Activated CD8-positive, alpha-beta memory T cell treated with anti-CD3 and anti-CD28 coated beads for 4 hours (primary cell): ENCODE data around the gene ZNF3.
"Not testable (repeated sequence)": the region's sequence is repeated elsewhere in the genome, so short reads cannot be mapped to it uniquely, and the experiment has no call there.

Experiments
- DNase-seq, 2 donors: peaks; one replicate each; pipeline ENCODE4 v3.0.0-alpha.2; 2020; ENCODE audit warnings: low read depth in 2 of 2

The ZNF3 gene

DNA sequence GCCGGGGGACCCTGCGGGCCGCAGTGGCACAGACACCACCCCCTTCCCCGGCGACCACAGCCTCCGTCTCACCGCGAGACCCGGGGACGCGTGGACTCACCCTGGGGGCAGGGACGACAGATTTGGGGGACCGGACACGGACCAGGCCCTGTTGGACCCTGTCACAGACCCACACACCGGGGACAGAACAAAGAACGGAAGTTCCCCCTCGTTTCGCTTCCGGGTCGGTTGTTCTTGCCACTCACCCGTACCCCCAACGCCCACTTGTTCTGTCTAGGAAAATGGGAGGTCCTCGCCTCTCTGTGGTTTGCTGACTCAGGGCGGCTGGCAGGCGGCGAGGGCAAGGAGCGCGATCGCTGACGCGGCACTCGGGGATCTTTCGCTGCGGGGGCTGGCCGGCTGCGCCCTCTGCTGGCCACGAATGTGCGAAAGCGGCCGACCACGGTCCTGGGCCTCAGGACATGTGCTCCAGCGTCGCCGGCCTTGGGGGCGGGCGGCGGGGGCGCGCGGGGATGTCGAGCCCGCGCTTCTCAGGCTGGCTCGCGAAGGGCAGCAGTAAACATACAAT, at the start of gene ZNF3:
Gene ZNF3 (minus strand): TSS at position 189 of the 568 bp plus-strand sequence. CDS start 4,366 bp downstream, outside the sequence.
- peak; percentile 95 to 97 for DNase-seq

DNA sequence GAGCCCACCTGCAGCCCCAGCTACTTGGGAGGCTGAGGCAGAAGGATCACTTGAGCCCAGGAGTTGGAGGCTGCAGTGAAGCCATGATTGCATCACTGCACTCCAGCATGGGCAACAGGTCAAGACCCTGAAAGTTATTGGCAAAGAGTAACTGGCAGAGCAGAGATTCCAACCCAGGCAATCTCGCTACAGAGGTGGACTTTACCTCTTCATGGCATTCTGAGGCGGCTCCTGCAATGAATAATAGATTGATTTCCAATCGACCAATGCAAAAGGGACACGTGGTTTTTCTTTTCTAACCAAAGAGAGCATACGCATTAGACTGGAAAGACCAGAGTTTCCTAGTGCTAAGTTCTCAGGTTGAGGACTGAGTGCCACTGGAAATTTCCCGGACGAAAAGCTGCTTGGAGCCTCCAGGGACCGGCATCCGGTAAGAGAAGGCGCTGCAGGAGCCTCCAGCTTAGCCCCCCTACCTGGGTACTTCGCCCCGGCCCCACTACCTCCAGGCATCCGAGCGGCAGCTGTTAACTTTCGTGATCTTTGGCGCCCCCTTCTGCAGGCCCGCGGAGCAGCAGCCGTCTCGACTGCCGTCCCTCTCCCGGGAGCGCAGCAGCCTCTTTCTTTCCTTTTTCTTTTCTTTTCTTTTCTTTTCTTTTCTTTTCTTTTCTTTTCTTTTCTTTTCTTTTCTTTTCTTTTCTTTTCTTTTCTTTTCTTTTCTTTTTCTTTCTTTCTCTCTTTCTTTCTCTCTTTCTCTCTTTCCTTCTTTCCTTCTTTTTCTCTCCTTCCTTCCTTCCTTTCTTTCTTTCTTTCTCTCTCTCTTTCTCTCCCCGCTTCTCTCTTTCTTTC, 49.3 kb upstream of the ZNF3 start:
- peak; percentile 59 to 74 for DNase-seq

DNA sequence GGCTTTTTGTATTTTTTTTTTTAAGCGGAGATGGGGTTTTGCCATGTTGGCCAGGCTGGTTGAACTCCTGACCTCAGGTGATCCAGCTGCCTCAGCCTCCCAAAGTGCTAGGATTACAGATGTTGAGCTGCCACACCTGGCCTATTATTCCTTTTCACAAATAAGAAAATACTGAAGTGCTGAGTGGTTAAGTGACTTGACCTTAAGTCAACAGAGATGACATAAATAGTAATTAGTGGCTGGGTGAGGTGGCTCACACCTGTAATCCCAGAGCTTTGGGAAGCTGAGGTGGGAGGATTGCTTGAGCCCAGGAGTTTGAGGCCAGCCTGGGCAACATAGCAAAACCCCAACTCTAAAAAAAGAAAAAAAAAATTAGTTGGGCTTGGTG, 48.7 kb upstream of the ZNF3 start:
- DNase-seq, result not testable (repeated sequence)

DNA sequence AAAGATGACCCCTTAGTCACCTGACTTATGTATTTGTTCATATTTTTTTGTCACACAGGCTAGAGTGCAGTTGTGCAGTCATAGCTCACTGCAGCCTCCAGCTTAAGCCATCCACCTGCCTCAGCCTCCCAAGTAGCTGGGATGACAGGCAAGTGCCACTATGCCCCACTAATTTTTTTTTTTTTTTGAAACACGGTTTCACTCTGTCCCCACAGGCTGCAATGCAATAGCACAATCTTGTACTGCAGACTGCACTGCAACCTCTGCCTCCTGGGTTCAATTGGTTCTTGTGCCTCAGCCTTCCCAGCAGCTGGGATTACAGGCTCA, 47.1 kb upstream of the ZNF3 start:
- no peak for DNase-seq

GRCh38 chr7:100127866-100128636, 46.5 kb upstream of the ZNF3 start:
- no peak for DNase-seq

- DNase-seq, result peak; percentile 80 to 81
These were observed 45.7 kb upstream of the ZNF3 start, which contains the start of gene MBLAC1 for GRCh38 chr7:100126931-100127865. Gene MBLAC1, plus strand, starts transcription at chr7:100126967. Its CDS starts 429 bp downstream, at chr7:100127396.

DNA sequence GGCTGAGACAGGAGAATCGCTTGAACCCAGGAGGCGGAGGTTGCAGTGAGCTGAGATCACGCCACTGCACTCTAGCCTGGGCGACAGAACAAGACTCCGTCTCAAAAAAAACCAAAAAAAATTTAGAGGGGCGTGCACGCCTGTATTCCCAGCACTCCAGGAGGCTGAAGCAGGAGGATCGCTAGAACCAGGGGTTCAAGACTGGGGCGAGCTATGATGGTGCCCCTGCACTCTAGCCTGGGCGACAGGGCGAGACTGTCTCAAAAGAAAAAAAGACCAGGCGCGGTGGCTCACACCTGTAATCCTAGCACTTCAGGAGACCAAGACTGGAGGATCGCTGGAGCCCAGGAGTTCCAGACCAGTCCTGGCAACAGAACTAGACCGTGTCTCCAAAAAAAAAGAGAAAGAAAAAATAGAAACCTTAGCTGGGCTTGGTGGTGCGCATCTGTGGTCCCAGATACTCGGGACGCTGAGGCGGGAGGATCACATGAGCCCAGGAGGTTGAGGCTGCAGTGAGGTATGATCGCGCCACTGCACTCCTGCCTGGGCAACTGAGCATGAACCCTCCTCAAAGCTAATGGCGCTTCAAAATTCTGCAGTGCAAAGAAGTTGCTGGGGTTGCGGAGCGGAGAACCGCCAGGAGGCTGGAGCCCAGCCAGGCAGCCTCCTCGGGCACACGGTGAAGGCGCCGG, 44.9 kb upstream of the ZNF3 start:
- no peak for DNase-seq

DNA sequence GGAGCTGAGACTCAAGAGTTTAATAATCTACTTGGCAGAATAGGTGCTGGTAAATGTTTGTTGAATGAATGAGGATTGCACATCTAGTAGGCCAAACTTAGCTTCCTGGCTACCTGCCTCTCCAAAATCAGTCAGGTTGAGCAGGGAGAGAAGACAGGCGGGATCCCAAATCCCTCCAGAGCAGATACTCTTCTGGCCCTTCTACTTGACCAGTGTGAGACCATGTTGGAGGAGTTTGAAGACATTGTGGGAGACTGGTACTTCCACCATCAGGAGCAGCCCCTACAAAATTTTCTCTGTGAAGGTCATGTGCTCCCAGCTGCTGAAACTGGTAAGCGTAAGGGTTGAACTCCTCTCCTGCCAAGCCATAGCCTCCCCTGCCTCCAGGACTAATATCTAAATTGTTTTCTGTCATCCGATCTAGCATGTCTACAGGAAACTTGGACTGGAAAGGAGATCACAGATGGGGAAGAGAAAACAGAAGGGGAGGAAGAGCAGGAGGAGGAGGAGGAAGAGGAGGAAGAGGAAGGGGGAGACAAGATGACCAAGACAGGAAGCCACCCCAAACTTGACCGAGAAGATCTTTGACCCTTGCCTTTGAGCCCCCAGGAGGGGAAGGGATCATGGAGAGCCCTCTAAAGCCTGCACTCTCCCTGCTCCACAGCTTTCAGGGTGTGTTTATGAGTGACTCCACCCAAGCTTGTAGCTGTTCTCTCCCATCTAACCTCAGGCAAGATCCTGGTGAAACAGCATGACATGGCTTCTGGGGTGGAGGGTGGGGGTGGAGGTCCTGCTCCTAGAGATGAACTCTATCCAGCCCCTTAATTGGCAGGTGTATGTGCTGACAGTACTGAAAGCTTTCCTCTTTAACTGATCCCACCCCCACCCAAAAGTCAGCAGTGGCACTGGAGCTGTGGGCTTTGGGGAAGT, 43.0 kb upstream of the ZNF3 start:
- DNase-seq, result no peak

- no peak for DNase-seq
These were observed 41.0 kb upstream of the ZNF3 start for GRCh38 chr7:100122568-100122967.

DNA sequence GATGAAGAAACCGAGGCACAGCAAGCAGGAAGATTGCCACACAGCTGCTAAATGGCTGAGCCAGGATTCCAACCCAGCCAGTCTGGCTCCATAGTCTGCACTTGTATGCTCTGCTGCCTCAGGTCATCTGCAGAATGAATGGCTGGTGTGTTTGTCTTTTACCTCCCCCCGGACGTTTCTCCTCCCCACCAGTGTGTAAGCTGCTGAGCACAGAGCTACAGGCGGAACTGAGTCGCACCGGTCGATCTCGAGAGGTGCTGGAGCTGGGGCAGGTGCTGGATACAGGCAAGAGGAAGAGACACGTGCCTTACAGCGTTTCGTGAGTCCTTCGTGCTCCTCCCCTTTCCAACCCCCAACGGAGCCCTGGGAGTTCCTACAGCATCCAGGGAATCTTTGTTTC, 40.5 kb upstream of the ZNF3 start:
- DNase-seq, result no peak

DNA sequence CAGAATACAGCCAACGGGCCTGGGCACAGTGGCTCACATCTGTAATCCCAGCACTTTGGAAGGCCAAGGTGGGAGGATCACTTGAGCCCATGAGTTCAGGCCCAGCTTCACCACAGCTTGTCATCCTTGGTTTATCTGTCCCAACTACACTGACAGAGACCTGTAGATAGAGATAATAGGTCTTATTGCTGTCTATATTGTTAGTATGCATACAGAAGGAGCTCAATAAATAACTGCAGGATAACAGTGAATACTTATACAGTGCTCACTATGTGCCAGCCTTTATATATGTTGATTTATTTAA, 39.2 kb upstream of the ZNF3 start:
- no peak for DNase-seq

- peak in 1 of 2 donors; percentile 38 for DNase-seq
These were observed 38.6 kb upstream of the ZNF3 start for GRCh38 chr7:100119970-100120732.

DNA sequence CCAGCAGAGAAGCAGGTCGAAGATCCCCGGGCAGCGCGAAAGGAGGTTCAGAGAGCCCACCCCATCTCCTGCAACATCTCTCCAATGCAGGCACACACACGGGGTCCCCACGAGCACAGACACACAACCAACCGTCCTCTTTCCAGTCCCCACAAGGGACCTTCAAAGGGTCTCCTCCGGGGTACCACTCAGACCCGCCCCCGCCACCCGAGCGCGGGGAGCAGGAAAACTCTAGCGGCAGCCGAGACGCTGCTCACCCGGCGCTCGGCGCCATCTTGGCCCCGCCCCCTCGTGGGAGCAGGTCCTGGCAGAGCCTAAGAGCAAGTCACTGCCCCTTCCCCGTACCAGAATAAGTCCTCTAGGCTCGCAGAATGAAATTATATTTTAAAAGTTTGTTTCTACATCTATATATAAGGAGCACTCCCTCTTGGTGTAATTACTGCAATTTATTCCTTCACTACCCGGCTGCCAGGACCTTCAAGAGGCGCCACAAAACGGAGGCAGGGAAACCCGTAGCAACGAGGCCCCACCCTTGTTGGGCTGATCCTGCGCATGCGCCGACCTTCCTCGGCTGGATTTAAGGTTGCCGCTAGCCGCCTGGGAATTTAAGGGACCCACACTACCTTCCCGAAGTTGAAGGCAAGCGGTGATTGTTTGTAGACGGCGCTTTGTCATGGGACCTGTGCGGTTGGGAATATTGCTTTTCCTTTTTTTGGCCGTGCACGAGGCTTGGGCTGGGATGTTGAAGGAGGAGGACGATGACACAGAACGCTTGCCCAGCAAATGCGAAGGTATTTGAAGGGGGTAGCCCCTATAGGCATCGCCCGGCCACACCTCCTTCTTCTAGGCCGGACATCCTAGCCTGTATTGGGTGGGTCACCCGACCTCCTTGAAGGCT, 37.8 kb upstream of the ZNF3 start, which contains the start of the genes CNPY4 and TAF6:
Gene CNPY4 (plus strand): TSS at position 563 of the 898 bp plus-strand sequence. CDS start 111 bp downstream, at position 674.
Gene TAF6 (minus strand): TSS at position 287 of the 898 bp plus-strand sequence. CDS start 5,149 bp downstream, outside the sequence.
- DNase-seq, result peak; percentile 91 to 92

DNA sequence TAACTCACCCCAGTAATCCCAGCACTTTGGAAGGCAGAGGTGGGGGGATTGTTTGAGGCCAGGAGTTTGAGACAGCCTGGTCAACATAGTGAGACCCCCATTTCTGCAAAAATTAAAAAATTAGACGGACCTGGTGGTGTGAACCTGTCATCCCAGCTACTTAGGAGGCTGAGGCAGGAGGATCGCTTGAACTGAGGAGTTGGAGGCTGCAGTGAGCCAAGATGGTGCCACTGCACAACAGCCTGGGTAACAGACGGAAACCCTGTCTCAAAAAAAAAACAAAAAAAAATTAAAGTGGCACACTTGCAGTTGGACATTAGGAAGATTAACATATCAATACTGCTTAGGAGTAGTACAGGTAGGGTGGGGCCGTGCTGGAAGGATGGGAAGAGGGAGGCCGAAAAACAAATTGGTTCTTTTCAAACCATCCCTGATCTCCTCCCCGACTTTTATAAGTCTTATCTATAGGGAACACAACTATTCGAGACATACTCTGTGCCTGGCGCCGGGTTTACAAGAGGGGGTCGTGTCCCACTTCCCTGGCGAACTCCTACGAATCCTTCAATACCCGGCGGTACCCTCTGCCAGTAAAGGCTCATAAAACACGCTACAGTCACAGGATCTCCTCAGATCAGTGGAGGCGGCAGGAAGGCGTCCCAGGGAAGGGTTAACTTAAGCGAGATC, 37.0 kb upstream of the ZNF3 start:
- DNase-seq, result no peak

DNA sequence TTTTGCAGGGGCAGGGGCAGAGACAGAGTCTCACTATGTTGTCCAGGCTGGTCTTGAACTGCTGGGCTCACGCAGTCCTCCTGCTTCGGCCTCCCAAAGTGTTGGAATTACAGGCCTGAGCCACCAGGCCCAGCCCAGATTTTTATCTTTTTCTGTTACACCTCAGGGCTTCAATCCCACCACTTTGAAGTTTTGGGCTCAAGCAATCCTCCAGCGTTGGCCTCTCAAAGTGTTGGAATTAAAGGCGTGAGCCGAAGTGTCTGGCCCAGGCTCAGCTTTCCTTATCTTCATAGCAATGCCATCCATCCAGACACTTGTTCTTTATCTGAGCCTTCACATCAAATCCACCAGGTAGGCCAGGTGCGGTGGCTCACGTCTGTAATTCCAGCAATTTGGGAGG, 33.5 kb upstream of the ZNF3 start:
- no peak for DNase-seq

DNA sequence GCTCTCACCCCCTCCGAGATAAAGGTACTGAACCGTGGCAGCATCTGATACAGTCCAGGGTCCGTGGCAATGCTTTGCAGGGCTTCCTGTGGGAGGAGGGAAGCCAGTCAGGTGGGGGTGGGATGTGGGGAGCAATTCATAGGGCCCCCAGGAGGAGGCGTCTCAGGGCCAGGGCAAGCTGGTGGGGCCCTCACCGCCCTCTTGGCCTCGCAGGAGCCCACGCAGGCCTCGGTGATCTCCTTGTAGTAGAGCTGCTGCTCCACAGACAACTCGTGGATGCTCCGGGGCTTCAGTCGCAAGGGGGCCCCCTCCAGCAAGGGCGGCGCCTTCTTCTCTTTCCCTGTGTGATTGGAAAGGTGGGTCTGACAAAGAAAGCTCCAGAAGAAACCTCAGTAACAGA, 30.4 kb upstream of the ZNF3 start:
- DNase-seq, result no peak

GRCh38 chr7:100111156-100111555, 29.6 kb upstream of the ZNF3 start:
- no peak for DNase-seq
